ENCODE measurements around the gene ANKK1.

ANKK1 gene

DNA sequence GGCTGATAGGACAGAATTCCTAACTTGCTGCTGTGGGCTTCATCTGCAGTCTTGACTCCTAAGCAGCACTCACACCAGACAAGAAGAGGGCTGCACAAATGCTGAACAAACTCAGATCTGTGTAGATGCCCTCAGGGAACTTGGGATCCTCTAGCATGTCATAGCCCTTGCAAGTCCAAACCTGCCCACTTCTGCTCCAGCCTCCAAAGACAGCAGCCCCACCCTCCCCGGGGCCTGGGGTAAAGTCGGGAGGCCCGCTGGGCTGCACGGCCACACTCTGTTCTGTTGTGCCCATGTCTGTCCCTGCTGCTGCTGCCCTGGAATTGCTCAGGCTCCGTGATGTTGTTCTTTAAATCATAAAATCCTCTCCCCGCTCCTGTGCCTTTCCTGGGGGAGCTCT lies 59.4 kb downstream of the ANKK1 start:
- peaks cover 14% of the 10 kb centered on the region for H3K4me1 Mint-ChIP-seq
- peak overlapping the region; percentile 25 for H3K27ac Mint-ChIP-seq
- DNase-seq: no peak
- H3K36me3 Mint-ChIP-seq (ENCODE audit: low read depth): no peaks in the 10 kb centered on the region
- TF ChIP-seq, protein P1, sequence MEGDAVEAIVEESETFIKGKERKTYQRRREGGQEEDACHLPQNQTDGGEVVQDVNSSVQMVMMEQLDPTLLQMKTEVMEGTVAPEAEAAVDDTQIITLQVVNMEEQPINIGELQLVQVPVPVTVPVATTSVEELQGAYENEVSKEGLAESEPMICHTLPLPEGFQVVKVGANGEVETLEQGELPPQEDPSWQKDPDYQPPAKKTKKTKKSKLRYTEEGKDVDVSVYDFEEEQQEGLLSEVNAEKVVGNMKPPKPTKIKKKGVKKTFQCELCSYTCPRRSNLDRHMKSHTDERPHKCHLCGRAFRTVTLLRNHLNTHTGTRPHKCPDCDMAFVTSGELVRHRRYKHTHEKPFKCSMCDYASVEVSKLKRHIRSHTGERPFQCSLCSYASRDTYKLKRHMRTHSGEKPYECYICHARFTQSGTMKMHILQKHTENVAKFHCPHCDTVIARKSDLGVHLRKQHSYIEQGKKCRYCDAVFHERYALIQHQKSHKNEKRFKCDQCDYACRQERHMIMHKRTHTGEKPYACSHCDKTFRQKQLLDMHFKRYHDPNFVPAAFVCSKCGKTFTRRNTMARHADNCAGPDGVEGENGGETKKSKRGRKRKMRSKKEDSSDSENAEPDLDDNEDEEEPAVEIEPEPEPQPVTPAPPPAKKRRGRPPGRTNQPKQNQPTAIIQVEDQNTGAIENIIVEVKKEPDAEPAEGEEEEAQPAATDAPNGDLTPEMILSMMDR (IDR thresholded peaks at IDR 0.05): no peak
- no peaks in the 10 kb centered on the region for H3K9me3 Mint-ChIP-seq
- H3K4me3 Mint-ChIP-seq: no peak overlapping the region
- peaks cover 18% of the 10 kb centered on the region for H3K27me3 Mint-ChIP-seq (ENCODE audit: low read depth, poor library complexity)

DNA sequence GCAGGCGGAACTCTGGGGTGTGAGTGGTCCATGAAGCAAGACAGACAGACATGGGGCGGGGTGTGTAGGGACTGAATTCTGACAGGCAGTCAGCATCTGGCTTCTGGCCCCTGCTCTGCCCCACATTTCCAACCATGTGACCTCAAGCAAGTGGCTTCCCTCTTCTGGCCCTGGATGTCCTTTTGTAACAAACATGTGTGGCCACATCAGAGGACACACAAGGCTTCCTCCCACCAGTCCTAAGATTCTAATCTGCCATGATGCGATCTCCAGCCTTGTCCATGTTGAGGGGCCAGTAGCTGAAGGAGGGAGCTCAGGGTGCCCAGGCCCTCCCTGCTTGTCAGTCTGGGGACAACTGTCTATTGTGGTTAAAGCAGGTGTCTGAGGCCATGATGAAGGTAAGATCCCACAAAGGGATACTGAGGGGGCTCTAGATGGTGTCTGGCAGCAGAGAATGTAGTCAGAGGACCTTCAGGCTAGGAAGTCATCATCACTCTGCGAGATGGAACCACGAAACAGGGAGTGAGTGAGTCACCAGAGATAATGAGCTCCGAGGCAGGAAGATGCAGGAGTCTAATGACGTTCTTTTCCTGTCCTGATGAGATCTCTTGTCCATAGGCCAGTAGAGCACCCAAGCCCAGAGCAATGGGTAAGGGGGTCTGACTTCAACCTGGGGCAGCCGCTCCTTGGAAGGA lies 60.2 kb downstream of the ANKK1 start:
- Mint-ChIP-seq H3K27me3 (ENCODE audit: low read depth, poor library complexity) (peaks cover 22% of the 10 kb centered on the region), H3K36me3 (ENCODE audit: low read depth) (no peaks in the 10 kb centered on the region), H3K9me3 (no peaks in the 10 kb centered on the region), H3K4me1 (peaks cover 14% of the 10 kb centered on the region), H3K4me3 (no peak overlapping the region), H3K27ac (no peak overlapping the region)
- no peak for DNase-seq
- TF ChIP-seq, protein P1 (IDR thresholded peaks at IDR 0.05): no peak

DNA sequence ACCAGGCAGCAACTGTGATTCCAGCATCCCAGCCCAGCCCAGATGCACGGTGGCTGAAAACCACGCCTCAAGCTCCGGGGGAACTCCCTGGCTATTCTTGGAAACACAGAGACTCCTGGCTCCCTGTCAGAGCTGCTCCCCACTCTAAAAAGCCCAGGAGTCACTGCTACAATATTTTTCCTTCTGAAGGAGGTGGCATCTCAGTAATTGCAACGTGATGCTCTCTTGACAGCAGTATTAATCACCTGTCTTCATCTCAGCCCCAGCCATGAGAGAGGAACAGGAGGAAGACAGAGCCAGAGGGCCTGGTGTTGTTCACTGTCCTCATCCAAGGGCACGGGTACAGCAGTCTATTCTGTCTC lies 60.7 kb downstream of the ANKK1 start:
- no peaks in the 10 kb centered on the region for H3K9me3 Mint-ChIP-seq
- peaks cover 22% of the 10 kb centered on the region for H3K27me3 Mint-ChIP-seq (ENCODE audit: low read depth, poor library complexity)
- no peaks in the 10 kb centered on the region for H3K36me3 Mint-ChIP-seq (ENCODE audit: low read depth)
- H3K4me3 Mint-ChIP-seq: no peak overlapping the region
- H3K27ac Mint-ChIP-seq: no peak overlapping the region
- peaks cover 12% of the 10 kb centered on the region for H3K4me1 Mint-ChIP-seq
- no peak for DNase-seq
- TF ChIP-seq, protein P1 (IDR thresholded peaks at IDR 0.05): no peak

DNA sequence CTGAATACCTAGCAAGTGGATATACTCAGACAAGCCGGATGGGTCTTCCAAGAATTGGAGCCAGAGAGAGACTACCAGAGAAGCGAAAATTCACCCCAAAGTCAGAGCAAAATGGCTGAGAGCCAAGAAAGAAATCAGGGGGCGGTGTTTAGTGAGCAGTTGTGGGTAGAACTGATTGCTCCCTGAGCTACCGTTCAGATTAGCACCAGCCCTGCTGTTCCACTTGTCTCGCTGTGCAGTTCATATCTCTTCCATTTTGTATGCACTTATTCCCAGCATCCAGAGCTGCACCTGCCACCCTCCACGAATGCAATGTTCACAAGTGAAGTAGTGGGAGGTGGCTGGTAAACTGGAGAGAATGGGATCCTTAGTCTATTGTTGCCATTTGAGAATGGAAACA lies 62.2 kb downstream of the ANKK1 start:
- DNase-seq: no peak
- TF ChIP-seq, protein P1 (IDR thresholded peaks at IDR 0.05): no peak
- Mint-ChIP-seq H3K9me3 (no peaks in the 10 kb centered on the region), H3K4me3 (no peak overlapping the region), H3K27ac (no peak overlapping the region), H3K27me3 (ENCODE audit: low read depth, poor library complexity) (peaks cover 25% of the 10 kb centered on the region), H3K4me1 (peaks cover 10% of the 10 kb centered on the region), H3K36me3 (ENCODE audit: low read depth) (no peaks in the 10 kb centered on the region)
